ENCODE measurements around the gene FYB1. TPM values are rescaled to one million over a fixed set of nuclear protein-coding genes. Genes with fewer than 3 reads are reported as not detected.

FYB1 gene
- total RNA-seq, 1 donor: under 0.01 TPM

- Histone ChIP-seq H3K27me3 (ENCODE audit: insufficient read depth, low read length) (peaks cover 7% of the 10 kb centered on the region), H3K27ac (ENCODE audit: low read depth, low read length) (no peak overlapping the region), H3K79me2 (ENCODE audit: insufficient read depth, low read length) (no peaks in the 10 kb centered on the region), H3K4me3 (ENCODE audit: insufficient read depth, low read length) (no peak overlapping the region), H3K4me2 (ENCODE audit: insufficient read depth, low read length) (no peak overlapping the region), H3K9me3 (ENCODE audit: low read depth, low read length) (no peaks in the 10 kb centered on the region), H3K36me3 (ENCODE audit: insufficient read depth, low read length) (no peaks in the 10 kb centered on the region), H2AFZ (ENCODE audit: low read length) (no peak overlapping the region), H4K20me1 (ENCODE audit: insufficient read depth, low read length) (no peaks in the 10 kb centered on the region), H3K4me1 (ENCODE audit: insufficient read depth, low read length) (peaks cover 9% of the 10 kb centered on the region)
- TF ChIP-seq CTCF (IDR thresholded peaks at IDR 0.05; ENCODE audit: extremely low read depth, low read depth, low read length): no peak
- no peak for DNase-seq (ENCODE audit: insufficient read length, low spot score, missing footprints)
Measured at GRCh38 chr5:39198127-39198526, 21.2 kb downstream of the FYB1 start.

- Histone ChIP-seq H3K9me3 (ENCODE audit: low read depth, low read length) (no peaks in the 10 kb centered on the region), H3K4me3 (ENCODE audit: insufficient read depth, low read length) (no peak overlapping the region), H3K79me2 (ENCODE audit: insufficient read depth, low read length) (no peaks in the 10 kb centered on the region), H3K27ac (ENCODE audit: low read depth, low read length) (no peak overlapping the region), H3K4me1 (ENCODE audit: insufficient read depth, low read length) (peaks cover 9% of the 10 kb centered on the region), H3K4me2 (ENCODE audit: insufficient read depth, low read length) (no peak overlapping the region), H2AFZ (ENCODE audit: low read length) (no peak overlapping the region), H4K20me1 (ENCODE audit: insufficient read depth, low read length) (no peaks in the 10 kb centered on the region), H3K36me3 (ENCODE audit: insufficient read depth, low read length) (no peaks in the 10 kb centered on the region), H3K27me3 (ENCODE audit: insufficient read depth, low read length) (peaks cover 11% of the 10 kb centered on the region)
- TF ChIP-seq CTCF (IDR thresholded peaks at IDR 0.05; ENCODE audit: extremely low read depth, low read depth, low read length): no peak
- DNase-seq (ENCODE audit: insufficient read length, low spot score, missing footprints): no peak
Measured at GRCh38 chr5:39197556-39197955, 21.8 kb downstream of the FYB1 start.

GRCh38 chr5:39195198-39195826, 24.1 kb downstream of the FYB1 start:
- Histone ChIP-seq H3K4me1 (ENCODE audit: insufficient read depth, low read length) (peaks cover 9% of the 10 kb centered on the region), H4K20me1 (ENCODE audit: insufficient read depth, low read length) (no peaks in the 10 kb centered on the region), H3K27ac (ENCODE audit: low read depth, low read length) (peak overlapping the region; percentile 79), H3K4me3 (ENCODE audit: insufficient read depth, low read length) (no peak overlapping the region), H3K4me2 (ENCODE audit: insufficient read depth, low read length) (peak overlapping the region; percentile 27), H3K79me2 (ENCODE audit: insufficient read depth, low read length) (no peaks in the 10 kb centered on the region), H3K36me3 (ENCODE audit: insufficient read depth, low read length) (no peaks in the 10 kb centered on the region), H3K9me3 (ENCODE audit: low read depth, low read length) (no peaks in the 10 kb centered on the region), H2AFZ (ENCODE audit: low read length) (peak overlapping the region; percentile 6), H3K27me3 (ENCODE audit: insufficient read depth, low read length) (peaks cover 22% of the 10 kb centered on the region)
- peak; percentile 80 for DNase-seq (ENCODE audit: insufficient read length, low spot score, missing footprints)
- no peak for TF ChIP-seq CTCF (IDR thresholded peaks at IDR 0.05; ENCODE audit: extremely low read depth, low read depth, low read length)

- Histone ChIP-seq H4K20me1 (ENCODE audit: insufficient read depth, low read length) (no peaks in the 10 kb centered on the region), H3K4me3 (ENCODE audit: insufficient read depth, low read length) (no peak overlapping the region), H3K27me3 (ENCODE audit: insufficient read depth, low read length) (peaks cover 26% of the 10 kb centered on the region), H3K79me2 (ENCODE audit: insufficient read depth, low read length) (no peaks in the 10 kb centered on the region), H3K36me3 (ENCODE audit: insufficient read depth, low read length) (no peaks in the 10 kb centered on the region), H3K9me3 (ENCODE audit: low read depth, low read length) (no peaks in the 10 kb centered on the region), H3K27ac (ENCODE audit: low read depth, low read length) (peak overlapping the region; percentile 79), H3K4me1 (ENCODE audit: insufficient read depth, low read length) (peaks cover 9% of the 10 kb centered on the region), H2AFZ (ENCODE audit: low read length) (peak overlapping the region; percentile 6), H3K4me2 (ENCODE audit: insufficient read depth, low read length) (peak overlapping the region; percentile 27)
- no peak for TF ChIP-seq CTCF (IDR thresholded peaks at IDR 0.05; ENCODE audit: extremely low read depth, low read depth, low read length)
- DNase-seq (ENCODE audit: insufficient read length, low spot score, missing footprints): peak; percentile 82
Measured at GRCh38 chr5:39194466-39195136, 24.8 kb downstream of the FYB1 start.
